Tibial nerve (tissue), 4 donors: ENCODE data around the gene GLO1. TPM values are rescaled to one million over a fixed set of nuclear protein-coding genes. Genes with fewer than 3 reads are reported as not detected.

Experiments used
- DNase-seq, 2 donors: peaks; one replicate each; pipeline ENCODE4 v3.0.0-alpha.2; 2019; ENCODE audit warnings: low spot score in 2 of 2
- H3K27ac ChIP-seq, 4 donors: fragments of 200-600 bp; sonication (generic) in 3 of 4; one replicate each; pipeline ENCODE4 v1.5.1; 2017 to 2019; ENCODE audit warnings: mild to moderate bottlenecking in 1 of 4
- H3K27me3 ChIP-seq, 2 donors: fragments of 200-600 bp; sonication (generic) in 1 of 2; one replicate each; pipeline versions ENCODE4 v1.5.1 to v1.6.0; 2017 to 2019
- H3K36me3 ChIP-seq, 3 donors: fragments of 200-600 bp; sonication (generic); one replicate each; pipeline ENCODE4 v1.5.1; 2018 to 2019
- H3K4me1 ChIP-seq, 4 donors: fragments of 200-600 bp; sonication (generic) in 3 of 4; one replicate each; pipeline ENCODE4 v1.5.1; 2017 to 2019
- H3K4me3 ChIP-seq, 4 donors: fragments of 200-600 bp; sonication (generic) in 3 of 4; one replicate each; pipeline ENCODE4 v1.5.1; 2017 to 2019; ENCODE audit warnings: mild to moderate bottlenecking in 1 of 4, moderate library complexity in 1 of 4
- H3K9me3 ChIP-seq, 4 donors: fragments of 200-600 bp; sonication (generic) in 3 of 4; one replicate each; pipeline ENCODE4 v1.5.1; 2017 to 2019
- EP300 ChIP-seq, 2 donors: sonication (generic); formaldehyde crosslinking; IDR thresholded peaks; one replicate each; pipeline ENCODE4 v1.6.1; 2017; ENCODE audit warnings: antibody characterized with exemption in 2 of 2, mild to moderate bottlenecking in 1 of 2
- POLR2A ChIP-seq, 2 donors: fragments of 450-650 bp; IDR thresholded peaks; one replicate each; pipeline ENCODE4 v1.6.1; 2017; ENCODE audit warnings: antibody characterized with exemption in 2 of 2, mild to moderate bottlenecking in 2 of 2, moderate library complexity in 2 of 2
- WGBS, 2 donors: methylation state at CpG; one replicate each; pipeline ENCODE4 v1.1.5; 2018; 5-methylcytosine and 5-hydroxymethylcytosine counted together
- total RNA-seq, 4 donors: library from RNA; depleted of rRNA; stranded (reverse); fragments of >200 nt; gene quantifications; one replicate each; pipeline ENCODE4 v1.1.0, GENCODE V29; 2016
- TF ChIP-seq, protein P1 (sequence below), 5 experiments: fragments of 200-600 bp in 3 of 5; fragments of 450-650 bp in 2 of 5; sonication (generic) in 3 of 5; IDR thresholded peaks; one replicate each; pipeline ENCODE4 v1.5.1; 2016 to 2019; ENCODE audit warnings: antibody characterized with exemption in 5 of 5, mild to moderate bottlenecking in 3 of 5, moderate library complexity in 2 of 5

GLO1 gene
- total RNA-seq, 4 donors from 2014 or later: 69.6 to 118 (median 86.3) TPM

DNA sequence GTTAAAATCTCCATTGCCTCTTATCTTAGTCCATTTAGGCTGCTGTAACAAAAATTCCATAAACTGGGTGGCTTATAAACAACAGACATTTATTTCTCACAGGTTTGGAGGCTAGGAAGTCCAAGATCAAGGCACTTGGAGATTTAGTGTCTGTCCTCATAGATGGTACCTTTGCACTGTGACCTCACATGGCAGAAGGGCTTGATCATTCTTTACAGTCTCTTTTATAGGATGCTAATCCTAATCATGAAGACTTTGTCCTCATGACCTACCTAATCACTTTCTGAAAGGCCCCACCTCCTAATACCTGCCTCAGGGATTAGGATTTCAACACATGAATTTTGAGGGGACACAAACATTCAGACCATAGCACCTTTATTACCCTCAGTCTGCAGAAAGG, 6.6 kb downstream of the GLO1 start:
- Histone ChIP-seq H3K9me3 (peaks cover 0 to 18% (median 4%) of the 10 kb centered on the region in 4 donors), H3K4me3 (no peak overlapping the region), H3K36me3 (peaks cover 0 to 22% (median 0%) of the 10 kb centered on the region in 3 donors), H3K27me3 (no peaks in the 10 kb centered on the region), H3K27ac (no peak overlapping the region), H3K4me1 (peaks cover 0 to 8% (median 0%) of the 10 kb centered on the region in 4 donors)
- DNase-seq: no peak
- TF ChIP-seq EP300 (IDR thresholded peaks at IDR 0.05): no peak

DNA sequence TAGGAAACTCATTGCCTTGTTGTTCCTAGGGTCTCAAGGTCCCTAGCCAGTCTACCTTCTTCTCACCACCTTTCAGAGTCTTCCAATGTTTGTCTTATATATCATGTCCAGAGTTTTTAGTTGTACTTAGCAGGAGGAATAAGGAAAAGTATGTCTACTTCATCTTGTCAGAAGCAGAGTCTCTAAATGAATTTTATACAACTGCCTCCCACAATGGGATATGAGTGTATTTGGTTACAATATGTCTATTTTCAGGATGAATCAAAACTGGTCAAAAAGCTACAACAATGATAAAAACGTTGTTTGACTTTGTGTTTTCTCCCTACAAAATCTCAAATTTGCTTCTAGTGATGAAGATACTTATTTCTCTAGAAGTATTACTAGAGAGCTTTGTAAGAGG, 7.0 kb downstream of the GLO1 start:
- H3K9me3 ChIP-seq: peaks cover 0 to 16% (median 4%) of the 10 kb centered on the region in 4 donors
- TF ChIP-seq, protein P1, sequence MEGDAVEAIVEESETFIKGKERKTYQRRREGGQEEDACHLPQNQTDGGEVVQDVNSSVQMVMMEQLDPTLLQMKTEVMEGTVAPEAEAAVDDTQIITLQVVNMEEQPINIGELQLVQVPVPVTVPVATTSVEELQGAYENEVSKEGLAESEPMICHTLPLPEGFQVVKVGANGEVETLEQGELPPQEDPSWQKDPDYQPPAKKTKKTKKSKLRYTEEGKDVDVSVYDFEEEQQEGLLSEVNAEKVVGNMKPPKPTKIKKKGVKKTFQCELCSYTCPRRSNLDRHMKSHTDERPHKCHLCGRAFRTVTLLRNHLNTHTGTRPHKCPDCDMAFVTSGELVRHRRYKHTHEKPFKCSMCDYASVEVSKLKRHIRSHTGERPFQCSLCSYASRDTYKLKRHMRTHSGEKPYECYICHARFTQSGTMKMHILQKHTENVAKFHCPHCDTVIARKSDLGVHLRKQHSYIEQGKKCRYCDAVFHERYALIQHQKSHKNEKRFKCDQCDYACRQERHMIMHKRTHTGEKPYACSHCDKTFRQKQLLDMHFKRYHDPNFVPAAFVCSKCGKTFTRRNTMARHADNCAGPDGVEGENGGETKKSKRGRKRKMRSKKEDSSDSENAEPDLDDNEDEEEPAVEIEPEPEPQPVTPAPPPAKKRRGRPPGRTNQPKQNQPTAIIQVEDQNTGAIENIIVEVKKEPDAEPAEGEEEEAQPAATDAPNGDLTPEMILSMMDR (IDR thresholded peaks at IDR 0.05): no peak
- no peak for TF ChIP-seq EP300 (IDR thresholded peaks at IDR 0.05)
- TF ChIP-seq POLR2A (IDR thresholded peaks at IDR 0.05): no peak
- H3K4me3 ChIP-seq: no peak overlapping the region
- DNase-seq: no peak
- peaks cover 0 to 6% (median 0%) of the 10 kb centered on the region in 4 donors for H3K4me1 ChIP-seq
- no peaks in the 10 kb centered on the region for H3K27me3 ChIP-seq
- no peak overlapping the region for H3K27ac ChIP-seq
- peaks cover 0 to 17% (median 0%) of the 10 kb centered on the region in 3 donors for H3K36me3 ChIP-seq
- 68 to 79% methylated on average over 1 of the region's 1 CpG for WGBS, 2 donors

DNA sequence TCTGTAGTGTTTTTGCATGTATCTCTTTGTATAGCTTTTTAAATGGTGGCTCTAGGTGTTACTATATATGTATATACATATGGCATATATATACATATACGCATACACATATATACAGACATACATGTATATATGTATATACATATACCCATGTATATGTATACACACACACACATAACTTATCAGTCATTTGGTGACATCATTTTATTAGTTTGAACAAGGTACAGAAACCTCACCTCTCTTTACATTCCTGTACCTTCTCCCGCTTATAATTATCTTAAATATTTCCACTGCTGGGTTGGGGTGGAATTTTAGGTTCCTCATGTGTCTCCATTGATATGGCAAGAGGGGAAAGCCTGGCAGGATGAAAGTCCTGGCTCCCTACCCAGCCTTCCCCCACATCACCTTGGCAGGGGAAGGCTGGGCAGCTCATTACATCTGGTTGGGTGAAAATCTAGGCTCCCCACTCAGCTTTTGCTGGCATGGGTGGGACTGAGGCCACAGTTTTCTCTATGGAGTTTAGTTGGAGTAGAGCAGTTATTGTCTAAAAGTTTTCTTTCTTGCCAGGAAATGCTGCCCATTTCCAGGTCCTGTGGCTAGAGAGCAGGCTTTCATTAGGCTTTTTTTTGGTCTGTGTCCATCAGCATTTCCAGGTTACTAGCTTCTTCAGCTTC, 7.6 kb downstream of the GLO1 start:
- peaks cover 0 to 12% (median 0%) of the 10 kb centered on the region in 3 donors for H3K36me3 ChIP-seq
- H3K27ac ChIP-seq: no peak overlapping the region
- H3K4me1 ChIP-seq: peaks cover 0 to 6% (median 0%) of the 10 kb centered on the region in 4 donors
- peaks cover 0 to 10% (median 2%) of the 10 kb centered on the region in 4 donors for H3K9me3 ChIP-seq
- DNase-seq: no peak
- H3K4me3 ChIP-seq: no peak overlapping the region
- TF ChIP-seq, protein P1 (IDR thresholded peaks at IDR 0.05): no peak
- no peaks in the 10 kb centered on the region for H3K27me3 ChIP-seq
- WGBS, 2 donors: 98% methylated on average over 2 of the region's 2 CpGs

DNA sequence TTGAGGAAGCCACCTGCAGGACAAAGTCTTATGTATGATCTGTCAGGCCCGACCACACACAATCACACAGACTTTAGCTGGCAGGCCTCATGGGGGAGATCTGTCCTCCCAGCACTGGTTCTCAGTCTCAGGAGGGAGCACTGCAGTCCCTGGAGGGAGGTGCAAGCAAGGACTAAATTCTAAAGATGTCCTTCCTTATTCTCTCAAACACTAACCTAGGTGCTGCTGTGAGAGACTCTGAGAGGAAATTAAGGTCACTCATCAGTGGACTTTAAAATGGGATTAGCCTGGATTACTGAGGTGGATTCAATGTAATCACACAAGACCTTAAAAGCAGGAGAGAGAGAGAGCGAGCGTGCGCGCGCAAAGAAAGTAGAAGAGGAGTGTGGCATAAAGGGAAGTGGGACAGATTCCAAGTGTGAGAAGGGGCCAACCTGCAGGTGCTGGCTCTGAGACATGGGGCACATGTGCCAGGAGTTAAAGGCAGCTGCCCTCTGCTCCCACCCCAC, 14.3 kb downstream of the GLO1 start:
- H3K27ac ChIP-seq: no peak overlapping the region
- TF ChIP-seq, protein P1 (IDR thresholded peaks at IDR 0.05): no peak
- no peak for TF ChIP-seq POLR2A (IDR thresholded peaks at IDR 0.05)
- TF ChIP-seq EP300 (IDR thresholded peaks at IDR 0.05): no peak
- DNase-seq: no peak

DNA sequence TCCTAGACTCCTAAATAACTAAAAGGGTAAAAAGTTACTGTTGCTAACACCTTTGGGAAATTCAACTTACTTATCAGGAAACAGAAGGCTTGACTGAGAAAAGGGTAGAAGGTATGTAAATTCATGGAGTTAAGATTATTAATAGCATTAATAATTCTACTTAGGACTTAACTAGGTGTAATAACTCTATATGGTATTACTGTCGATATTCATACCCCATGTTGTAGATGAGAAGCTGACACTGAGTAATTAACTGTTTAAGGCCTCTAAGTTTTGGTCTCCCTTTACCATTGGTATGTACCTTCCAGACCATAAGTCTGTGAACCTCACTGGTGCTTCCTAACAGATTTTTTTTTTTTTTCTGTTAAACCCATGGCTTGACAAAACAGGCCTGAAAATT, 15.4 kb downstream of the GLO1 start:
- H3K4me1 ChIP-seq: peaks cover 0 to 27% (median 2%) of the 10 kb centered on the region in 4 donors

More for the DNA sequence above, 14.3 kb downstream of the GLO1 start:
- Histone ChIP-seq H3K36me3 (peaks cover 0 to 7% (median 1%) of the 10 kb centered on the region in 3 donors), H3K27me3 (no peaks in the 10 kb centered on the region), H3K4me3 (no peak overlapping the region), H3K9me3 (no peaks in the 10 kb centered on the region), H3K4me1 (peaks cover 0 to 27% (median 2%) of the 10 kb centered on the region in 4 donors)
- 68 to 73% methylated on average over 6 of the region's 6 CpGs for WGBS, 2 donors

More for the DNA sequence above, 15.4 kb downstream of the GLO1 start:
- H3K9me3 ChIP-seq: no peaks in the 10 kb centered on the region
- peaks cover 0 to 17% (median 5%) of the 10 kb centered on the region in 3 donors for H3K36me3 ChIP-seq
- 88 to 95% methylated on average over 1 of the region's 1 CpG for WGBS, 2 donors
- H3K27ac ChIP-seq: peak overlapping the region in 3 of 4 donors; percentile 24 to 57 (median 30)
- H3K4me3 ChIP-seq: no peak overlapping the region
- DNase-seq: no peak
- H3K27me3 ChIP-seq: no peaks in the 10 kb centered on the region
- TF ChIP-seq EP300 (IDR thresholded peaks at IDR 0.05) (no peak), POLR2A (IDR thresholded peaks at IDR 0.05) (no peak)
- TF ChIP-seq, protein P1 (IDR thresholded peaks at IDR 0.05): no peak
